T-cell (primary cell): ENCODE measurements around the gene ZBED2. TPM values are rescaled to one million over a fixed set of nuclear protein-coding genes. Genes with fewer than 3 reads are reported as not detected.

Experiments
- ATAC-seq, 4 experiments: fragments of 200-7000 bp in 3 of 4; fragments of 150-1000 bp in 1 of 4; cut with Tn5 transposase; replicated peaks in 1 of 4; 1 replicate in 3 of 4; 2 replicates in 1 of 4; pipeline ENCODE4 v1.10.0; 2021; ENCODE audit warnings: moderate library complexity in 3 of 4, mild to moderate bottlenecking in 2 of 4, moderate number of reproducible peaks in 1 of 4
- CTCF ChIA-PET, 2 donors: fragments of 300-600 bp; sonication (Branson Sonifier 250); formaldehyde crosslinking; loops; one replicate each; lab custom pipeline; 2022; ENCODE audit warnings: antibody characterized with exemption in 2 of 2; lab: Charles Lee
- POLR2A ChIA-PET, 2 donors: fragments of 300-600 bp; sonication (Branson Sonifier 250); formaldehyde crosslinking; loops; one replicate each; lab custom pipeline; 2022; ENCODE audit warnings: antibody characterized with exemption in 2 of 2; lab: Charles Lee
- DNase-seq, 35 experiments: peaks; one replicate each; pipeline versions ENCODE4 v3.0.0 to v3.0.0-alpha.2; 2013 to 2023
- H3K27ac ChIP-seq: one replicate; pipeline ENCODE4 v1.5.1; 2013; ENCODE audit warnings: low read length
- H3K27me3 ChIP-seq, 2 experiments: replicated peaks in 1 of 2; 1 replicate in 1 of 2; 2 replicates in 1 of 2; pipeline versions ENCODE4 v1.6.1 to v1.7.0; 2013; ENCODE audit warnings: low read length in 1 of 2, mixed read lengths in 1 of 2; ENCODE audit not compliant: control insufficient read depth in 2 of 2, insufficient read depth in 2 of 2; ENCODE audit errors: extremely low read depth in 1 of 2
- H3K36me3 ChIP-seq, 2 donors: 1 replicate in 1 of 2; 2 replicates in 1 of 2; pipeline versions ENCODE4 v1.6.1 to v1.7.0; 2013; ENCODE audit warnings: low read length in 1 of 2; ENCODE audit not compliant: control insufficient read depth in 2 of 2, insufficient read depth in 1 of 2; ENCODE audit errors: extremely low read depth in 1 of 2
- H3K4me1 ChIP-seq, 2 experiments: 1 replicate in 1 of 2; 2 replicates in 1 of 2; pipeline versions ENCODE4 v1.6.1 to v1.7.0; 2013; ENCODE audit warnings: low read length in 2 of 2, mixed read lengths in 1 of 2; ENCODE audit not compliant: insufficient read depth in 2 of 2, control insufficient read depth in 1 of 2; ENCODE audit errors: extremely low read depth in 1 of 2
- H3K4me3 ChIP-seq, 2 donors: 1 replicate in 1 of 2; 2 replicates in 1 of 2; pipeline versions ENCODE4 v1.5.1 to v1.7.0; 2013; ENCODE audit warnings: mild to moderate bottlenecking in 2 of 2, low read length in 1 of 2, moderate library complexity in 1 of 2; ENCODE audit not compliant: control insufficient read depth in 1 of 2; ENCODE audit errors: extremely low read depth in 1 of 2
- H3K9me3 ChIP-seq: 2 replicates; pipeline ENCODE4 v1.7.0; 2013
- H3K27ac Mint-ChIP-seq, 2 donors: one replicate each; pipeline ENCODE4 v1.8.0; 2020 to 2021; ENCODE audit warnings: mild to moderate bottlenecking in 2 of 2, mixed read lengths in 2 of 2
- H3K27me3 Mint-ChIP-seq, 2 donors: one replicate each; pipeline ENCODE4 v1.8.0; 2021 to 2022; ENCODE audit warnings: mixed read lengths in 2 of 2
- H3K36me3 Mint-ChIP-seq: one replicate; pipeline ENCODE4 v1.8.0; 2021; ENCODE audit warnings: mixed read lengths
- H3K4me1 Mint-ChIP-seq, 3 donors: one replicate each; pipeline ENCODE4 v1.8.0; 2020 to 2022; ENCODE audit warnings: mixed read lengths in 3 of 3, mild to moderate bottlenecking in 1 of 3
- H3K4me3 Mint-ChIP-seq, 3 donors: one replicate each; pipeline ENCODE4 v1.8.0; 2020 to 2022; ENCODE audit warnings: mild to moderate bottlenecking in 3 of 3, mixed read lengths in 3 of 3, moderate library complexity in 3 of 3
- H3K9me3 Mint-ChIP-seq, 3 donors: one replicate each; pipeline ENCODE4 v1.8.0; 2020 to 2022; ENCODE audit warnings: mixed read lengths in 3 of 3
- WGBS: methylation state at CpG from one replicate; pipeline ENCODE4 v1.1.5; 2013; ENCODE audit warnings: missing lambda C conversion rate; ENCODE audit not compliant: insufficient coverage; 5-methylcytosine and 5-hydroxymethylcytosine counted together
- total RNA-seq, 35 experiments: library from RNA in 6 of 35; stranded (reverse) in 6 of 35; fragments of 120-200 nt in 1 of 35; gene quantifications; one replicate each; pipeline versions ENCODE4 v1.2.1 to v1.2.4 and lab custom pipeline; 2013 to 2026

Gene ZBED2
- total RNA-seq, 5 donors from 2014 or later (not counting 1 experiment from before 2014, with no cell fraction given), result 0.35 to 0.82 (median 0.73) TPM; not detected in 2

GRCh38 chr3:111603679-111604078, 8.5 kb upstream of the ZBED2 start:
- POLR2A ChIA-PET, result no interaction called here
- DNase-seq, result no peak
- CTCF ChIA-PET, result interaction anchor here in 1 of 2 donors (0.7 kb wide), 1 partner anchor 33 kb away, joined by 3 read pairs; no protein-coding TSS in a partner anchor
- Mint-ChIP-seq H3K27ac (peak overlapping the region; percentile 9 to 33), H3K4me3 (no peak overlapping the region), H3K27me3 (no peaks in the 10 kb centered on the region), H3K4me1 (peaks cover 32 to 52% (median 48%) of the 10 kb centered on the region in 3 donors), H3K36me3 (peaks cover 58% of the 10 kb centered on the region), H3K9me3 (no peaks in the 10 kb centered on the region)
- Histone ChIP-seq H3K9me3 (no peaks in the 10 kb centered on the region), H3K4me3 (no peak overlapping the region), H3K27ac (no peak overlapping the region), H3K4me1 (peaks cover 3% of the 10 kb centered on the region in 2 experiments), H3K36me3 (peaks cover 6 to 47% of the 10 kb centered on the region in 2 donors), H3K27me3 (no peaks in the 10 kb centered on the region)
- 50% methylated on average over 1 of the region's 1 CpG for WGBS
- ATAC-seq, result no peak

- Histone ChIP-seq H3K36me3 (peaks cover 6 to 44% of the 10 kb centered on the region in 2 donors), H3K27ac (no peak overlapping the region), H3K4me1 (no peaks in the 10 kb centered on the region), H3K27me3 (no peaks in the 10 kb centered on the region), H3K9me3 (no peaks in the 10 kb centered on the region), H3K4me3 (no peak overlapping the region)
- WGBS, result no CpG with 5 or more reads among the region's 4 CpGs
- ChIA-PET POLR2A (interaction anchor here in 1 of 2 donors (0.8 kb wide), 1 partner anchor 377 kb away, joined by 3 read pairs; the partner anchor contains the start of gene ABHD10), CTCF (interaction anchor here in 1 of 2 donors (0.7 to 1.6 kb wide), 4 partner anchors 8 to 67 kb away, joined by 3 to 6 read pairs (median 3); no protein-coding TSS in a partner anchor)
- H3K4me3 Mint-ChIP-seq, result no peak overlapping the region
- ATAC-seq (no peak), DNase-seq (no peak)
- no peaks in the 10 kb centered on the region for H3K27me3 Mint-ChIP-seq
- H3K4me1 Mint-ChIP-seq, result peaks cover 22 to 40% (median 32%) of the 10 kb centered on the region in 3 donors
- H3K9me3 Mint-ChIP-seq, result no peaks in the 10 kb centered on the region
- H3K27ac Mint-ChIP-seq, result no peak overlapping the region
- H3K36me3 Mint-ChIP-seq, result peaks cover 63% of the 10 kb centered on the region
Measured at GRCh38 chr3:111601810-111602209, 6.7 kb upstream of the ZBED2 start.

GRCh38 chr3:111598552-111598951, 3.4 kb upstream of the ZBED2 start:
- H3K27ac Mint-ChIP-seq, result no peak overlapping the region
- peaks cover 6 to 52% of the 10 kb centered on the region in 2 donors for H3K36me3 ChIP-seq
- peaks cover 31 to 43% (median 39%) of the 10 kb centered on the region in 3 donors for H3K4me1 Mint-ChIP-seq
- H3K27ac ChIP-seq, result no peak overlapping the region
- no CpG with 5 or more reads among the region's 2 CpGs for WGBS
- H3K4me3 Mint-ChIP-seq, result no peak overlapping the region
- DNase-seq, result no peak
- H3K4me3 ChIP-seq, result no peak overlapping the region
- H3K4me1 ChIP-seq, result peaks cover 0 to 8% of the 10 kb centered on the region in 2 experiments
- no peaks in the 10 kb centered on the region for H3K27me3 Mint-ChIP-seq
- H3K27me3 ChIP-seq, result no peaks in the 10 kb centered on the region
- POLR2A ChIA-PET, result interaction anchor here in 1 of 2 donors (0.5 kb wide), 1 partner anchor 151 kb away, joined by 3 read pairs; no protein-coding TSS in a partner anchor
- no peak for ATAC-seq
- CTCF ChIA-PET, result interaction anchor here (0.9 to 1.3 kb wide), 3 partner anchors 18 to 398 kb away, joined by 4 read pairs; no protein-coding TSS in a partner anchor
- no peaks in the 10 kb centered on the region for H3K9me3 ChIP-seq
- peaks cover 60% of the 10 kb centered on the region for H3K36me3 Mint-ChIP-seq
- no peaks in the 10 kb centered on the region for H3K9me3 Mint-ChIP-seq

- Mint-ChIP-seq H3K27me3 (no peaks in the 10 kb centered on the region), H3K4me1 (peaks cover 31 to 43% (median 39%) of the 10 kb centered on the region in 3 donors), H3K4me3 (no peak overlapping the region), H3K9me3 (no peaks in the 10 kb centered on the region), H3K27ac (peak overlapping the region in 1 of 2 donors; percentile 34), H3K36me3 (peaks cover 58% of the 10 kb centered on the region)
- CTCF ChIA-PET, result interaction anchor here (1.3 kb wide), 2 partner anchors 18 kb away, joined by 4 read pairs; no protein-coding TSS in a partner anchor
- H3K4me1 ChIP-seq, result peaks cover 0 to 11% of the 10 kb centered on the region in 2 experiments
- no peak overlapping the region for H3K4me3 ChIP-seq
- no peaks in the 10 kb centered on the region for H3K27me3 ChIP-seq
- DNase-seq (no peak), ATAC-seq (no peak)
- POLR2A ChIA-PET, result no interaction called here
- H3K36me3 ChIP-seq, result peaks cover 5 to 56% of the 10 kb centered on the region in 2 donors
- no peak overlapping the region for H3K27ac ChIP-seq
- H3K9me3 ChIP-seq, result no peaks in the 10 kb centered on the region
- no CpG with 5 or more reads among the region's 1 CpG for WGBS
Measured at GRCh38 chr3:111598139-111598538, 3.0 kb upstream of the ZBED2 start.

GRCh38 chr3:111596328-111596727, 1.2 kb upstream of the ZBED2 start:
- Histone ChIP-seq H3K4me1 (peaks cover 0 to 13% of the 10 kb centered on the region in 2 experiments), H3K27ac (no peak overlapping the region), H3K9me3 (no peaks in the 10 kb centered on the region), H3K36me3 (peaks cover 0 to 59% of the 10 kb centered on the region in 2 donors), H3K4me3 (no peak overlapping the region), H3K27me3 (no peaks in the 10 kb centered on the region)
- WGBS, result no CpG with 5 or more reads among the region's 4 CpGs
- POLR2A ChIA-PET, result no interaction called here
- Mint-ChIP-seq H3K27ac (peak overlapping the region; percentile 37 to 52), H3K4me3 (peak overlapping the region in 1 of 3 donors; percentile 9), H3K4me1 (peaks cover 36 to 51% (median 50%) of the 10 kb centered on the region in 3 donors), H3K9me3 (no peaks in the 10 kb centered on the region), H3K36me3 (peaks cover 59% of the 10 kb centered on the region), H3K27me3 (no peaks in the 10 kb centered on the region)
- DNase-seq, result no peak
- CTCF ChIA-PET, result no interaction called here
- ATAC-seq, result no peak

- H3K27ac Mint-ChIP-seq, result peak overlapping the region; percentile 70 to 77
Measured at GRCh38 chr3:111594781-111595180, 365 bp downstream of the ZBED2 start.

More at GRCh38 chr3:111594781-111595180, 365 bp downstream of the ZBED2 start:
- H3K9me3 Mint-ChIP-seq, result no peaks in the 10 kb centered on the region
- H3K27me3 ChIP-seq, result no peaks in the 10 kb centered on the region
- DNase-seq, result no peak
- H3K9me3 ChIP-seq, result no peaks in the 10 kb centered on the region
- no peak overlapping the region for H3K27ac ChIP-seq
- ATAC-seq, result no peak
- no CpG with 5 or more reads among the region's 1 CpG for WGBS
- peaks cover 36 to 57% (median 56%) of the 10 kb centered on the region in 3 donors for H3K4me1 Mint-ChIP-seq
- peaks cover 56% of the 10 kb centered on the region for H3K36me3 Mint-ChIP-seq
- POLR2A ChIA-PET, result interaction anchor here in 1 of 2 donors (0.7 kb wide), 2 partner anchors 47 to 85 kb away, joined by 3 to 5 read pairs; no protein-coding TSS in a partner anchor
- H3K4me3 ChIP-seq, result no peak overlapping the region
- H3K36me3 ChIP-seq, result peaks cover 2 to 64% of the 10 kb centered on the region in 2 donors
- CTCF ChIA-PET, result interaction anchor here in 1 of 2 donors (0.6 kb wide), 1 partner anchor 21 kb away, joined by 3 read pairs; no protein-coding TSS in a partner anchor
- H3K27me3 Mint-ChIP-seq, result no peaks in the 10 kb centered on the region
- no peak overlapping the region for H3K4me3 Mint-ChIP-seq
- H3K4me1 ChIP-seq, result peaks cover 0 to 13% of the 10 kb centered on the region in 2 experiments
